DND-41 (cell line): ENCODE data around the gene CRCP.

Experiments
- EZH2 ChIP-seq: IDR thresholded peaks from 3 replicates; pipeline ENCODE4 v1.6.1; 2012; ENCODE audit warnings: borderline replicate concordance, low read depth, mild to moderate bottlenecking, moderate library complexity, low read length, inconsistent platforms; ENCODE audit not compliant: severe bottlenecking
- TF ChIP-seq, protein P1 (sequence below): IDR thresholded peaks from 2 replicates; pipeline ENCODE4 v1.5.1; 2012; ENCODE audit warnings: borderline replicate concordance, low read length, moderate library complexity, mild to moderate bottlenecking; ENCODE audit not compliant: poor library complexity, severe bottlenecking; ENCODE audit errors: extremely low read depth

DNA sequence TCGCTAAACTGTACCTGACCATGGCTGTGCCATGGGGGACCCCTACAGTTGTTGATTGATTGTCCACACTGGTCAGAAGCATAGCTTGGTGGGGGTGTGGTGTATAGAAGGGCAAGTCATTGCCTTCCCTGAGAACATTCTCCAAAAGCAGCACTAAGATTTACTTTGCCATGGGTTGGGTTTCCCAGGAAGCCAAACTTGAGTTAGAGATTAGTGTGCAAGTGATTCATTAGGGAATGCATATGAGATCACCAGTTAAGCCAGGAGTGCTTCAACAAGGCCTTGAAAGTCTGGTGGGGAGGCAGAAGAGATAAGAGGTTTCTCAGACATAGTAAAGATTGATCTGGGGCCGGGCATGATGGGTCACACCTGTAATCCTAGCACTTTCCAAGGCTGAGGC lies 69.1 kb downstream of the CRCP start:
- TF ChIP-seq, protein P1, sequence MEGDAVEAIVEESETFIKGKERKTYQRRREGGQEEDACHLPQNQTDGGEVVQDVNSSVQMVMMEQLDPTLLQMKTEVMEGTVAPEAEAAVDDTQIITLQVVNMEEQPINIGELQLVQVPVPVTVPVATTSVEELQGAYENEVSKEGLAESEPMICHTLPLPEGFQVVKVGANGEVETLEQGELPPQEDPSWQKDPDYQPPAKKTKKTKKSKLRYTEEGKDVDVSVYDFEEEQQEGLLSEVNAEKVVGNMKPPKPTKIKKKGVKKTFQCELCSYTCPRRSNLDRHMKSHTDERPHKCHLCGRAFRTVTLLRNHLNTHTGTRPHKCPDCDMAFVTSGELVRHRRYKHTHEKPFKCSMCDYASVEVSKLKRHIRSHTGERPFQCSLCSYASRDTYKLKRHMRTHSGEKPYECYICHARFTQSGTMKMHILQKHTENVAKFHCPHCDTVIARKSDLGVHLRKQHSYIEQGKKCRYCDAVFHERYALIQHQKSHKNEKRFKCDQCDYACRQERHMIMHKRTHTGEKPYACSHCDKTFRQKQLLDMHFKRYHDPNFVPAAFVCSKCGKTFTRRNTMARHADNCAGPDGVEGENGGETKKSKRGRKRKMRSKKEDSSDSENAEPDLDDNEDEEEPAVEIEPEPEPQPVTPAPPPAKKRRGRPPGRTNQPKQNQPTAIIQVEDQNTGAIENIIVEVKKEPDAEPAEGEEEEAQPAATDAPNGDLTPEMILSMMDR, result no peak
- no peak for TF ChIP-seq EZH2
